Measurements from ENCODE around the gene SRD5A2. TPM values are rescaled to one million over a fixed set of nuclear protein-coding genes. Genes with fewer than 3 reads are reported as not detected.
"Not testable (repeated sequence)": the region's sequence is repeated elsewhere in the genome, so short reads cannot be mapped to it uniquely, and the experiment has no call there.

The SRD5A2 gene
- total RNA-seq, 1 donor from 2014 or later, result not detected

GRCh38 chr2:31533036-31533435 lies 47.7 kb downstream of the SRD5A2 start:
- no peak for DNase-seq

GRCh38 chr2:31531101-31531500 lies 49.6 kb downstream of the SRD5A2 start:
- no peak for DNase-seq

GRCh38 chr2:31529256-31529655 lies 51.5 kb downstream of the SRD5A2 start:
- DNase-seq, result no peak

- DNase-seq, result no peak
Observed at GRCh38 chr2:31528823-31529222, 51.9 kb downstream of the SRD5A2 start.

- no peak for DNase-seq
Observed at GRCh38 chr2:31526946-31527732, 53.6 kb downstream of the SRD5A2 start.

GRCh38 chr2:31525876-31526275 lies 54.9 kb downstream of the SRD5A2 start:
- no peak for DNase-seq

GRCh38 chr2:31524592-31524991 lies 56.1 kb downstream of the SRD5A2 start:
- DNase-seq, result no peak

GRCh38 chr2:31523871-31524492 lies 56.8 kb downstream of the SRD5A2 start:
- DNase-seq, result no peak

GRCh38 chr2:31522786-31523185 lies 58.0 kb downstream of the SRD5A2 start:
- no peak for DNase-seq

- no peak for DNase-seq
Observed at GRCh38 chr2:31517442-31518203, 63.1 kb downstream of the SRD5A2 start.

GRCh38 chr2:31515586-31515985 lies 65.2 kb downstream of the SRD5A2 start:
- no peak for DNase-seq

GRCh38 chr2:31513553-31513952 lies 67.2 kb downstream of the SRD5A2 start:
- no peak for DNase-seq

GRCh38 chr2:31511376-31511775 lies 69.4 kb downstream of the SRD5A2 start:
- DNase-seq, result no peak

- no peak for DNase-seq
Observed at GRCh38 chr2:31505111-31505510, 75.6 kb downstream of the SRD5A2 start.

GRCh38 chr2:31504311-31504710 lies 76.4 kb downstream of the SRD5A2 start:
- DNase-seq, result no peak

GRCh38 chr2:31496451-31496874 lies 84.3 kb downstream of the SRD5A2 start:
- DNase-seq, result not testable (repeated sequence)

GRCh38 chr2:31489339-31489738 lies 91.4 kb downstream of the SRD5A2 start:
- DNase-seq, result not testable (repeated sequence)

- no peak for DNase-seq
Observed at GRCh38 chr2:31483246-31483645, 97.5 kb downstream of the SRD5A2 start.

GRCh38 chr2:31476511-31477180 lies 104.1 kb downstream of the SRD5A2 start:
- DNase-seq, result no peak

GRCh38 chr2:31475692-31476091 lies 105.0 kb downstream of the SRD5A2 start:
- DNase-seq, result no peak

- DNase-seq, result no peak
Observed at GRCh38 chr2:31474296-31474695, 106.4 kb downstream of the SRD5A2 start.
